Measurements from ENCODE around the gene BCS1L. TPM values are rescaled to one million over a fixed set of nuclear protein-coding genes. Genes with fewer than 3 reads are reported as not detected.
A peak's percentile ranks its signal among the peaks of the same experiment; 100 is the strongest.

Gene BCS1L
- total and polyA plus RNA-seq, 9 of the 15 experiments (the other 6 are each of a cell fraction or from before 2014, with no cell fraction given): 37.6 to 103 (median 56.7) TPM

DNA sequence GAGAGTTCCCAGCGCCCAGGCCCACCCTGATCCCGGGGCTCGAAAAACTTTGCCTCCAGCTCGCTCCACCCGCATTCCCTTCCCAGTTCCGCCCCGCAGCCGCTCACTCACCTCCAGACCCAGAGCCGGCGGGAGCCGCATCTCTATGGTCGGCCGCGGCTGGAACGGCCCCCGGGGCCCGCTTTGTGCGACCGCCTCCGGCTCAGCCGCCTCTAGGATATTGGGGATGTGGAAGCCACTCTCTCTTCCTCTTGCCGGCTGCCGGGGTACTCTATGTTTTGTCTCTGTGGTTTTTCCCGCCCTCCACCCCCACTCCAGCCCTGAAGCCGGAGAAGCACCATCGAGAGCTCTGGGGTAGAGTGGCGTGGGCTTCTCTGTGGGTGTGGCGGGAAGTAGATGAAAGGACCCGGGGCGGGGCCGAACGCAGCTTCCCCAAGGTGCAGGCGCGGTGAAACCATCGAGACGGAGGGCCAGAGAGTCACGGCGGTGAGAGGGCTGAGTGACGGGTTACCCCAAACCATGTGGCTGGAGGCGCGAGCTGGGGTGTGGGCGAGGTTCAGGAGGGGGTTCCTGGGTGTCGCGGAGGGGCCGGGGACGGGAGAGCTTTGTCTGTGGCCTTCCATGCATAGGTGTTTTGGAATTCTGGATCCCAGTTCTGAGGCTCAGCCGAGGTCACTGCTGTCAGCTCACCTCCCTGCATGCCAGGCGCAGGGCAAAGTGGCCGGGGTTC, at the start of gene BCS1L, which contains the start of gene ZNF142 (continued):
- TF ChIP-seq, protein P1, sequence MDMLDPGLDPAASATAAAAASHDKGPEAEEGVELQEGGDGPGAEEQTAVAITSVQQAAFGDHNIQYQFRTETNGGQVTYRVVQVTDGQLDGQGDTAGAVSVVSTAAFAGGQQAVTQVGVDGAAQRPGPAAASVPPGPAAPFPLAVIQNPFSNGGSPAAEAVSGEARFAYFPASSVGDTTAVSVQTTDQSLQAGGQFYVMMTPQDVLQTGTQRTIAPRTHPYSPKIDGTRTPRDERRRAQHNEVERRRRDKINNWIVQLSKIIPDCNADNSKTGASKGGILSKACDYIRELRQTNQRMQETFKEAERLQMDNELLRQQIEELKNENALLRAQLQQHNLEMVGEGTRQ (CRISPR knock-in tag; IDR thresholded peaks at IDR 0.05): no peak
- TF ChIP-seq, protein P2, sequence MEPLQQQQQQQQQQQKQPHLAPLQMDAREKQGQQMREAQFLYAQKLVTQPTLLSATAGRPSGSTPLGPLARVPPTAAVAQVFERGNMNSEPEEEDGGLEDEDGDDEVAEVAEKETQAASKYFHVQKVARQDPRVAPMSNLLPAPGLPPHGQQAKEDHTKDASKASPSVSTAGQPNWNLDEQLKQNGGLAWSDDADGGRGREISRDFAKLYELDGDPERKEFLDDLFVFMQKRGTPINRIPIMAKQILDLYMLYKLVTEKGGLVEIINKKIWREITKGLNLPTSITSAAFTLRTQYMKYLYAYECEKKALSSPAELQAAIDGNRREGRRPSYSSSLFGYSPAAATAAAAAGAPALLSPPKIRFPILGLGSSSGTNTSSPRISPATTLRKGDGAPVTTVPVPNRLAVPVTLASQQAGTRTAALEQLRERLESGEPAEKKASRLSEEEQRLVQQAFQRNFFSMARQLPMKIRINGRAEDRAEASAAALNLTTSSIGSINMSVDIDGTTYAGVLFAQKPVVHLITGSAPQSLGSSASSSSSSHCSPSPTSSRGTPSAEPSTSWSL (CRISPR knock-in tag; IDR thresholded peaks at IDR 0.05; ENCODE audit: borderline replicate concordance): no peak
- no peak for TF ChIP-seq SMC3 (conservative IDR thresholded peaks at IDR 0.05; ENCODE audit: insufficient read depth, low read depth, low read length)
- no peak for TF ChIP-seq ATF1 (CRISPR knock-in tag; IDR thresholded peaks at IDR 0.05)
- peak; percentile 59 for TF ChIP-seq ATF1 (tag; IDR thresholded peaks at IDR 0.05)
- no peak for TF ChIP-seq NFE2L1 (tag; IDR thresholded peaks at IDR 0.05; ENCODE audit: borderline replicate concordance, low read depth)
- TF ChIP-seq, protein P3, sequence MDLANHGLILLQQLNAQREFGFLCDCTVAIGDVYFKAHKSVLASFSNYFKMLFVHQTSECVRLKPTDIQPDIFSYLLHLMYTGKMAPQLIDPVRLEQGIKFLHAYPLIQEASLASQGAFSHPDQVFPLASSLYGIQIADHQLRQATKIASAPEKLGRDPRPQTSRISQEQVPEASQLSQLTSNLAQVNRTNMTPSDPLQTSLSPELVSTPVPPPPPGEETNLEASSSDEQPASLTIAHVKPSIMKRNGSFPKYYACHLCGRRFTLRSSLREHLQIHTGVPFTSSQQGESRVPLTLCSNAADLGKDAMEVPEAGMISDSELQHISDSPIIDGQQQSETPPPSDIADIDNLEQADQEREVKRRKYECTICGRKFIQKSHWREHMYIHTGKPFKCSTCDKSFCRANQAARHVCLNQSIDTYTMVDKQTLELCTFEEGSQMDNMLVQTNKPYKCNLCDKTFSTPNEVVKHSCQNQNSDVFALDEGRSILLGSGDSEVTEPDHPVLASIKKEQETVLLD (IDR thresholded peaks at IDR 0.05): no peak
- TF ChIP-seq, protein P4, sequence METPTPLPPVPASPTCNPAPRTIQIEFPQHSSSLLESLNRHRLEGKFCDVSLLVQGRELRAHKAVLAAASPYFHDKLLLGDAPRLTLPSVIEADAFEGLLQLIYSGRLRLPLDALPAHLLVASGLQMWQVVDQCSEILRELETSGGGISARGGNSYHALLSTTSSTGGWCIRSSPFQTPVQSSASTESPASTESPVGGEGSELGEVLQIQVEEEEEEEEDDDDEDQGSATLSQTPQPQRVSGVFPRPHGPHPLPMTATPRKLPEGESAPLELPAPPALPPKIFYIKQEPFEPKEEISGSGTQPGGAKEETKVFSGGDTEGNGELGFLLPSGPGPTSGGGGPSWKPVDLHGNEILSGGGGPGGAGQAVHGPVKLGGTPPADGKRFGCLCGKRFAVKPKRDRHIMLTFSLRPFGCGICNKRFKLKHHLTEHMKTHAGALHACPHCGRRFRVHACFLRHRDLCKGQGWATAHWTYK (CRISPR knock-in tag; IDR thresholded peaks at IDR 0.05): no peak
- TF ChIP-seq TAF1 (IDR thresholded peaks at IDR 0.05; ENCODE audit: control insufficient read depth, extremely low read depth, insufficient read depth, low read length, severe bottlenecking): peak; percentile 69
- TF ChIP-seq MAZ (CRISPR knock-in tag; conservative IDR thresholded peaks at IDR 0.05 in 1 of 2, IDR thresholded peaks at IDR 0.05 in 1 of 2): peak in 1 of 2 experiments; percentile 56; a peak in 1 of 4 replicates
- TF ChIP-seq, protein P5, sequence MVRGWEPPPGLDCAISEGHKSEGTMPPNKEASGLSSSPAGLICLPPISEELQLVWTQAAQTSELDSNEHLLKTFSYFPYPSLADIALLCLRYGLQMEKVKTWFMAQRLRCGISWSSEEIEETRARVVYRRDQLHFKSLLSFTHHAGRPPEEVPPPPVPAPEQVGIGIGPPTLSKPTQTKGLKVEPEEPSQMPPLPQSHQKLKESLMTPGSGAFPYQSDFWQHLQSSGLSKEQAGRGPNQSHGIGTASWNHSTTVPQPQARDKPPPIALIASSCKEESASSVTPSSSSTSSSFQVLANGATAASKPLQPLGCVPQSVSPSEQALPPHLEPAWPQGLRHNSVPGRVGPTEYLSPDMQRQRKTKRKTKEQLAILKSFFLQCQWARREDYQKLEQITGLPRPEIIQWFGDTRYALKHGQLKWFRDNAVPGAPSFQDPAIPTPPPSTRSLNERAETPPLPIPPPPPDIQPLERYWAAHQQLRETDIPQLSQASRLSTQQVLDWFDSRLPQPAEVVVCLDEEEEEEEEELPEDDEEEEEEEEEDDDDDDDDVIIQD (CRISPR knock-in tag; IDR thresholded peaks at IDR 0.05): no peak
- no peak for TF ChIP-seq KAT7 (CRISPR knock-in tag; IDR thresholded peaks at IDR 0.05; ENCODE audit: borderline replicate concordance)
- no peak for TF ChIP-seq ZNF780A (CRISPR knock-in tag; IDR thresholded peaks at IDR 0.05)
- TF ChIP-seq ZMIZ1 (IDR thresholded peaks at IDR 0.05; ENCODE audit: low read depth in 2 of 2, low read length in 2 of 2): no peak
- no peak for TF ChIP-seq MAFG (tag; conservative IDR thresholded peaks at IDR 0.05)

Measured in K562 (cell line).